Stimulated activated CD8-positive, alpha-beta memory T cell treated with anti-CD3 and anti-CD28 coated beads, Interleukin-4, amount 100 ng/mL, for 4 hours (primary cell): ENCODE measurements around the gene GOLM1.

Experiments used
- DNase-seq, 2 donors: peaks; one replicate each; pipeline ENCODE4 v3.0.0-alpha.2; 2020; ENCODE audit warnings: low read depth in 2 of 2, low spot score in 1 of 2

Gene GOLM1

DNA sequence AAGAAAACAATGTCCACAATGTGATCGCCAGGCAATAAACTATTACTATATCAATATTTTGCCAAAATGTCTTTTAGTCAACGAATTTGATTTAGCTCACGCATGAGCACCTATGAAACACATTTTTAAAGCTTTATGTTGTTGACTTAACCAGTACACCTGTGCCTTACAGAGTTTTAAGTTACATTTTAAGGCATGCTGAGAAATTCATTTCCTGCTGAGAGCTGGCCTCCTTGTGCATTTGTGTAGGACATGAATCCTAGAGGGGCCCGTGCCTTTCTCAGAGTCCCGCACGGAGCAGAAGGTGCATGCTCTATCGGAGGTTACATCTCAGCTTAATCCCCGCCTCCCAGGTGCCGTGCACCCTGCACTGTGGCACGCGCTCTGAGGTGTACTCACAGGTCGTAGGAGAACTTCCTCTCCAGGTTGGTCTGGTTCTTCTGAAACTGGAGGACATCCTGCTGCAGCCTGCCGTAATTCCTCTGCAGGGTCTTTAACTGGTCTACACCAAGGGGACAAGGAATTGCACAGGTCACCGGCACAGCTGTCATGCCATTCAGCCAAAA lies 53.2 kb downstream of the GOLM1 start:
- DNase-seq, result no peak

GRCh38 chr9:86045654-86046053 lies 53.7 kb downstream of the GOLM1 start:
- DNase-seq, result no peak

GRCh38 chr9:86043999-86044398 lies 55.4 kb downstream of the GOLM1 start:
- DNase-seq, result no peak

DNA sequence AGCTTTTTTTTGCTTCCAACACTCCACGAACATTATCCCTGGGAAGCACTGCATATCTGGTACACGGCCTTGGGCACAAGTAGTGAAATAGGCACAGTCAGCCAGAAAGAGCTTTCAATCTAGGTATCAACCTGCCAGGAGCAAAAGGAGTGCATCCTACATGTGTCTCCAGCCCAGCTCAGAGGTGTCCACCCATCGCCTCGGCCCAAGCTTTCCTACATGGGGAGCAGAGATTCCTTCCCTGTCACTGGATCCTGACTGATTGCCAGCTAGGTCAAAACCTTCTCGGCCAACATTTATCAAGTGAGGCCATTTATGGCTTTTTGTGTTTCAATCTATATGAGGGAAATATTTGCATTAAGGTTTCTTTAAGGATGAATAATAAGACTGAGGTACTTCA lies 55.8 kb downstream of the GOLM1 start:
- DNase-seq, result no peak

DNA sequence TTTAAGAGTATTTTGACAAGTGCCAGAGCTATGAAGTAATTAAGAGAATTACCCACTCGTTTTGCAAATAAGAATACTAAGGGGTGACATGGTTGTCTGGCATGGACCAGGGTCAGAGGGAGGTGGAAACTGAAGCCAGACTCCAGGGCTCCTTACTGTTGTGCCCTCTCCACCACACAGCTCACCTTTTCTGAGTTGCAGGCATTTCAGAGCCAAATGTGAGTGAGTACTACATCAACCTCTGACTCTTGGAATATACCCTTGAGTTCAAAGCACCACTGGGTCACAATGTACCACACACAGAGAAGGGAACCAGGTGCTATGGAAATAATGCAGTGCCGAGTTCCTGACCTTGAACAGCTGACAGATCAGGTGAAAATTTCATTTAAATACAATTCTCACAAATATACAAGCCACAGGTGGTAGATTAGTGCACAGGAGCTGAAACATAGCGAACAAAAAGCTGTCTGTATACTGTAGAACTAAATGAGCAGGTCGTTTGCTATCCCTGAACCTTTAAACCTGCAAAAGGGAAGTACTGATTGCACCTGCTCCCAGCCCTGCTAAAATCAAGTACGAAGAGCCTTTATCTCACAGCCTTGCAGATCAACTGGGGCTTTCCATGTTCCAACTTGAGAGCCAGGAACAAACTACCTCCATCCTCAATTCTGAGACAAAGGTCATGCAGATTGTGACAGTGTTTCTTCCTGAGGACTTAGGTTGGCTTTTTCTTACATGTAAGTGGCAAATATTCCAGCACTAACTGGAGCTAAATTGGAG lies 57.0 kb downstream of the GOLM1 start:
- no peak for DNase-seq

DNA sequence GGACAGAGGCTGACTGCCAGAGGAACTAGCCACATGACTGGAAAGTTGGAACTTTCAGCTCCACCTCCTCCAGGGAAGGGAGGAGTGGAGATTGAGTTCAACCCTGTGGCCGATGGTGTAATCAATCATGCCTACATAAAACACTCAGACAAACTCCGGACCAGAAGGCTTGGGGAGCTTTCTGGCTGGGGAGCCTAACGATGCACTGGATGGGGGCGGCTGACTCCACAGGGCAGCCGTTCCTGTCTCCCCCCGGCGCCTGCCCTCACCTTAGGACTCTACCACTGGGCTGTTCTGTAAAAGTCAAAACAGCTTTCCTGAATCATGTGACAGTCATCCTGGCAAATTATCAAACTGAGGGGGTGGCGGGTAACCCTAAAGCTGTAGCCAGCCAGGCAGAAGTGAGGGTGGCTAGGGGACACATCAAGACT lies 58.0 kb downstream of the GOLM1 start:
- no peak for DNase-seq

DNA sequence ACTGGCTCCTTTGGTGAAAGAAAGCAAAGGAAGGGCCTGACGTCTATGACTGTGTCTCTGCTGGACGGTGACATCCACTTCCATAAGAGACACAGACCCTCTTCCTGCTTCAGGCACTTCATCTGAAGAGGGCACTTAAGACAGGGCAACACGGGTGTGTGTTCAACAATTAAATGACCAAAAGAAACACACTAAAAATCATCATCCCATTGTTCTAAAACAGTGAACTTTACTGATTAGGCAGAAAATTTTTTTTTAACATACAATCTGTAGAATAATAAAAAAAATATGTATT lies 58.5 kb downstream of the GOLM1 start:
- DNase-seq, result no peak

DNA sequence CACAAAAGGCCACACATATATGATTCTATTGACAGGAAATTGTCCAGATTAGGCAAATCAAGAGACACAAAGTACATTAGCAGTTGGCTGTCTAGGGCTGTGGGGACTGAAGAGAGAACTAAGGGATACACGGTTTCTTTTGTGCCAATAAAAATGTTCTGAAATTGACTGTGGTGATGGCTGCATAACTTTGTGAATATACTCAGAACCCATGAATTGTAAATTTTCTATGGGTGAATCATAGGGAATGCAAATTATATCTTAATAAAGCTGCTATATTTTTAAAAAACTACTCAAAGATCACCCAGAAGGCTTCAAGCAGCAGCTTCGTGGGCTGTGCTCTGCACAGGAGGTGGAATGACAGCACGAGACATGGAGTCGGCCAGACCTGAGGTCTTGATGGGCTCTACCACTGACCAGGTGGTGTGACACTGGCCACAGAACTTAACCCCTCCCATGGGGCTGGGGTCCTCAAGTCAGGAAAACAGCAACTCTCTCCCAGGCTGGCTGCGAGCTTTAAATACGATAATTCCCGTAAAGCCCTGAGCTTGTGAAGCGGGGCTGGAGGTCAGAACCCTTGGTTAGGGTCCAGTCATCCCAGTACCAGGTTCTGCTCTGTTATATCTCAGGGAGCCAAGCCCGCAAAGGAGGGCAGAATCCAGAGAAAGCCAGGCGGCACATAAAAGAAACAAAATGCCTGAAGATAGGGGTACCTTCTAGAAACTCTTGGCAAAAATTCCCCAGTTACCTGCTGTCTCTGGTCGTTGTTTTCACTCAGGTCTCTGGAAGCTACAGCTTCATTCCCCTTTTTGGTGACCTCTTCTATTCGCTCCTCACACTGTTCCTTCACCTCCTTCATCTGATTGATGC lies 59.1 kb downstream of the GOLM1 start:
- no peak for DNase-seq

- no peak for DNase-seq
Measured at GRCh38 chr9:86036555-86036954, 62.8 kb downstream of the GOLM1 start.

GRCh38 chr9:86035827-86036440 lies 63.4 kb downstream of the GOLM1 start:
- no peak for DNase-seq

DNA sequence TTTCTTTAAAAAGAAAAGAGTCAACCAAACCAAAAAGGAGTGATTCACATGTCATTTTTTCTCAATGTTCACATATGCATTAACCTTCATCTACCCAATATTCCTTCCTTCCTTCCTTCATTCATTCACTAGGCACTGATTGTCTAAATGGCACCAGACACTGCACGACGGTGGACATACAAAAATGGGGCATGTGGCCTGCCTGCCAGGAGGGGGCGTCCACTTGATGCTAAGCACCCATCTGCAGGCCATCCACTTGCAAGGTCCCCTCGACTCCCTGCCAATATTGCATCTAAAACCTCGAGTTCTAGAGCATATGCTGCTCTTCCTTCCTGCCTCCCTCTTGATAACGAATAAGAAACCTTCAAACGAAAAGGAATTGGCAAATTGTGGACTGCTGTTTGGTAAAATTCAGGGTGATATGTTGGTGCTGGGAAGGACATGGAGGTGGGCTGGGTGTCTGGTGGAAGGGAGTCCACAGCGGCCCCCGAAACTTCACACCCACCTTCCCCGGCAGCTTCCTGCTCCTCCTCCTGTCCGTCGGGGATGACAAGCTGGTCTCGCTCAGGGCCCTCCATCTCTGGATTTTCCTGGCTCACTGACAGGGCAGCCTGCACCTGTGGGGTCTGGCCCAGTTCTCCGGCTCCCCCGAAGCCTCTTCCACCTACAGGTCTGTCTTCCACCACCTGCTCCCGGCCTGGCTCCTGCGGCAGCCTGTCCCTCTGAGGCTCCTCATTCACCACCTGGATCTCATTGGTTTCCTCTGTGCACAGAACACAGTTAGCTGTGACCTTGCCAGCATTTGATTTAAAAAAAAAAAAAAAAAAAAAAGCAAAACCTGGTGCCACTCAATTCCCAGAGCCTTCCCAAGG lies 64.3 kb downstream of the GOLM1 start:
- DNase-seq, result no peak

DNA sequence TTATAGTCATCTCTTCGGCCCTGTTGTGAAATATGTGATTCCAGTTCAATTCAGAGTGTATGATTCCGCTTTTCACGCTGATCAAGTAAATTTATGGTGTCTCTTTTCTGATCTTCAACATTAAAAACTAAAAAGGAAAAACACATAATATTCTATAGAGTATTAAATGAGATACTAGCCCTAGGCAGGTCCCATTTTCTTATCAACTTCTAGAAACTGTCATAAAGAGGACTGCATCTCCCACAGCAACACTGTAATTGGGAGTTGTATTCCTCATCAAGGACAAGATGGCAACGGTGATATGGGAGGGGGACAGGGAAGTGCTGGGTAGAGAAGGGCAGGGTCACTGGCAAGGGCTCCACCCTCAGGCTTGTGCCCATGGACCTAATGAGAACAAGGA lies 71.6 kb downstream of the GOLM1 start:
- DNase-seq, result no peak

- no peak for DNase-seq
Measured at GRCh38 chr9:86022687-86023266, 76.6 kb downstream of the GOLM1 start.

GRCh38 chr9:86021166-86021565 lies 78.2 kb downstream of the GOLM1 start:
- no peak for DNase-seq

DNA sequence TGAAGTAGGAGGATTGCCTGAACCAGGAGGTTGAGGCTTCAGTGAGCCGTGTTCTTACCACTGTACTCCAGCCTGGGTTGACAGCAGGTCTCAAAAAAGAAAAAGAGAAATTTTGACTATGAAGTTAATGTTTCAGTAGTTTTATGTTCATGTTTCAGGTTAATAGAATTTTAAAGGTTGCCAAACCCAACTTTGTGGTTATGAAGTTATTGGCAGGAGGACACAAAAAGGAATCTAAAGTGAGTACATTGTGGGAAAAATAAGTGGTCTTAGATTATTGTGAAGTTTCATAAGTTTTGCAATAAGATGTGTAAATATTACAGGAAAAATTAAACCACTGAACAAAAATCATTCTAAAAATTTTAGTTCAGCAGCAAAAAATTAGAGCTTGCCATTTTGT lies 78.6 kb downstream of the GOLM1 start:
- no peak for DNase-seq

GRCh38 chr9:86009133-86009532 lies 90.2 kb downstream of the GOLM1 start:
- DNase-seq, result no peak

GRCh38 chr9:86005253-86005775 lies 94.0 kb downstream of the GOLM1 start:
- DNase-seq, result no peak

GRCh38 chr9:85995599-85995998 lies 103.8 kb downstream of the GOLM1 start:
- DNase-seq, result no peak

DNA sequence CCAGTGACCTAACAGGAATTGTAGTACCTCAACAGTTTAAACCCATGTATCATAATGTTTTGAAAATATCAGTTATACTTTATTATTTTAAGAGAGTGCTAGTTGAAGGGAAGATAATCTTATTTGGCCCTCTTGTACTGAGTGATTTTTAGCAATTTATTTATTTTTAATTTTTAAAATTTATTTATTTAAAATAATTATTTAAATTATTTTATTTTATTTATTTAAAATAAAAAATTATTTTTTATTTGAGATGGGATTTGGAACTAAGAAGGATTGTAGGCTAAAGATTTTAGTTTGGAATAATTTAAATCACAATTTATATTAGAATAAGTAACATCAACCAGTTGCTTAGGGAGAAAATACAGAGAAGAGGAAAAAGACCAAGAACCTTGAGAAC lies 104.3 kb downstream of the GOLM1 start:
- no peak for DNase-seq

DNA sequence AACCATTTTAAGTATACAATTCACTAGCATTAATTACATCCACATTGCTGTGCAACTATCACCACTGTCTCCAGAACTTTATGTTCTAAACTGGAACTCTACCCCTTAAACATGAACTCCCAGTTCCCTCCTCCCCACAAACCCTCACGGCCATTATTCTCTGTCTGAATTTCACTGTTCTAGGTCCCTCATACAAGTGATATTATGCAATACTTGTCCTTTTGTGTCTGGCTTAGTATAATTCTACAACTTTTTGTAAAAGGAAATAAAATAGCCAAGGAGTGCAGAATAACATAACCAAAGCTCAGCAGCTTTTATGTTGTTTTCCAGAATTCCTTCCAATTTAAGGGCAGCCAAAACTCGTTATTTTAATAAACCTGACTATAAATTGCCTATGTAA lies 105.2 kb downstream of the GOLM1 start:
- no peak for DNase-seq
